H9 (cell line): ENCODE measurements around the gene NFE2L3. TPM values are rescaled to one million over a fixed set of nuclear protein-coding genes. Genes with fewer than 3 reads are reported as not detected.

Source experiments
- DNase-seq: peaks from one replicate; pipeline ENCODE4 v3.0.0-alpha.2; 2017
- H2AFZ ChIP-seq: one replicate; pipeline ENCODE4 v1.6.1; 2013; ENCODE audit warnings: mild to moderate bottlenecking, low read length, control low read depth, moderate library complexity
- H2AK5ac ChIP-seq: 2 replicates; pipeline ENCODE4 v1.6.1; 2013; ENCODE audit warnings: low read length, control low read depth, mixed read lengths; ENCODE audit not compliant: insufficient read length
- H2BK120ac ChIP-seq: one replicate; pipeline ENCODE4 v1.6.1; 2013; ENCODE audit warnings: low read depth, mild to moderate bottlenecking, low read length, control low read depth, inconsistent platforms; ENCODE audit not compliant: poor library complexity, severe bottlenecking
- H2BK12ac ChIP-seq: 2 replicates; pipeline ENCODE4 v1.6.1; 2013; ENCODE audit warnings: low read length, control low read depth, mixed read lengths, low read depth; ENCODE audit not compliant: insufficient read length
- H2BK15ac ChIP-seq: 2 replicates; pipeline ENCODE4 v1.6.1; 2013; ENCODE audit warnings: low read depth, low read length, control low read depth
- H2BK20ac ChIP-seq: one replicate; pipeline ENCODE4 v1.6.1; 2013; ENCODE audit warnings: low read depth, mild to moderate bottlenecking, low read length, control low read depth, inconsistent platforms; ENCODE audit not compliant: poor library complexity, severe bottlenecking
- H2BK5ac ChIP-seq: 2 replicates; pipeline ENCODE4 v1.6.1; 2013; ENCODE audit warnings: low read length, control low read depth, mixed read lengths; ENCODE audit not compliant: insufficient read length
- H3K14ac ChIP-seq: 2 replicates; pipeline ENCODE4 v1.6.1; 2013; ENCODE audit warnings: low read length, control low read depth; ENCODE audit not compliant: insufficient read depth
- H3K18ac ChIP-seq: 2 replicates; pipeline ENCODE4 v1.6.1; 2013; ENCODE audit warnings: low read depth, mild to moderate bottlenecking, mixed read lengths, low read length, control low read depth; ENCODE audit not compliant: insufficient read length
- H3K23ac ChIP-seq: 2 replicates; pipeline ENCODE4 v1.6.1; 2013; ENCODE audit warnings: low read length, control low read depth, mixed read lengths, low read depth; ENCODE audit not compliant: insufficient read length
- H3K23me2 ChIP-seq: 2 replicates; pipeline ENCODE4 v1.6.1; 2013; ENCODE audit warnings: low read depth, mild to moderate bottlenecking, mixed read lengths, low read length, control low read depth; ENCODE audit not compliant: insufficient read length, poor library complexity, severe bottlenecking
- H3K27ac ChIP-seq: 2 replicates; pipeline ENCODE4 v1.5.1; 2013; ENCODE audit warnings: low read length, control low read depth, mixed read lengths, low read depth; ENCODE audit not compliant: insufficient read length
- H3K27me3 ChIP-seq: 2 replicates; pipeline ENCODE4 v1.6.1; 2013; ENCODE audit warnings: low read length, control low read depth, inconsistent platforms; ENCODE audit not compliant: insufficient read depth
- H3K4ac ChIP-seq: 2 replicates; pipeline ENCODE4 v1.6.1; 2013; ENCODE audit warnings: low read depth, mild to moderate bottlenecking, control low read depth, inconsistent platforms, low read length, moderate library complexity
- H3K4me1 ChIP-seq: 2 replicates; pipeline ENCODE4 v1.6.1; 2013; ENCODE audit warnings: low read length, control low read depth, inconsistent platforms; ENCODE audit not compliant: insufficient read depth
- H3K4me2 ChIP-seq: 2 replicates; pipeline ENCODE4 v1.6.1; 2013; ENCODE audit warnings: low read length, control low read depth, mixed read lengths; ENCODE audit not compliant: insufficient read length, insufficient read depth
- H3K56ac ChIP-seq: 2 replicates; pipeline ENCODE4 v1.6.1; 2013; ENCODE audit warnings: low read depth, mild to moderate bottlenecking, mixed read lengths, low read length, control low read depth; ENCODE audit not compliant: insufficient read length
- H3K79me1 ChIP-seq: 2 replicates; pipeline ENCODE4 v1.6.1; 2013; ENCODE audit warnings: low read depth, mild to moderate bottlenecking, moderate library complexity, low read length, control low read depth, inconsistent platforms; ENCODE audit not compliant: insufficient read depth, poor library complexity, severe bottlenecking
- H3K79me2 ChIP-seq: 2 replicates; pipeline ENCODE4 v1.6.1; 2013; ENCODE audit warnings: low read length, control low read depth, inconsistent platforms; ENCODE audit not compliant: insufficient read depth
- H3K9ac ChIP-seq: 2 replicates; pipeline ENCODE4 v1.6.1; 2013; ENCODE audit warnings: low read length, control low read depth, mixed read lengths; ENCODE audit not compliant: insufficient read length; ENCODE audit errors: extremely low read depth
- H3K9me3 ChIP-seq: one replicate; pipeline ENCODE4 v1.6.1; 2013; ENCODE audit warnings: low read depth, low read length, inconsistent platforms; ENCODE audit not compliant: control insufficient read depth
- H3T11ph ChIP-seq: one replicate; pipeline ENCODE4 v1.6.1; 2013; ENCODE audit warnings: mild to moderate bottlenecking, low read length, control low read depth, inconsistent platforms
- H4K20me1 ChIP-seq: one replicate; pipeline ENCODE4 v1.6.1; 2013; ENCODE audit not compliant: control insufficient read depth, insufficient read length, insufficient read depth
- H4K5ac ChIP-seq: 2 replicates; pipeline ENCODE4 v1.6.1; 2013; ENCODE audit warnings: low read depth, mild to moderate bottlenecking, mixed read lengths, low read length, control low read depth; ENCODE audit not compliant: insufficient read length
- H4K8ac ChIP-seq: replicated peaks from 2 replicates; pipeline ENCODE4 v1.6.1; 2013; ENCODE audit warnings: low read length, control low read depth, mixed read lengths, low read depth; ENCODE audit not compliant: insufficient read length
- H4K91ac ChIP-seq: 2 replicates; pipeline ENCODE4 v1.6.1; 2013; ENCODE audit warnings: low read depth, mild to moderate bottlenecking, moderate library complexity, mixed read lengths, low read length, control low read depth; ENCODE audit not compliant: insufficient read length
- H3K27ac Mint-ChIP-seq, 3 experiments: 2 replicates in 2 of 3; 3 replicates in 1 of 3; pipeline ENCODE4 v1.8.0; 2020 to 2021; ENCODE audit warnings: mixed read lengths in 3 of 3, mild to moderate bottlenecking in 1 of 3, moderate library complexity in 1 of 3
- H3K27me3 Mint-ChIP-seq: 2 replicates; pipeline ENCODE4 v1.8.0; 2021; ENCODE audit warnings: low read depth, mild to moderate bottlenecking, moderate library complexity, mixed read lengths
- H3K36me3 Mint-ChIP-seq, 3 experiments: 2 replicates in 2 of 3; 3 replicates in 1 of 3; pipeline ENCODE4 v1.8.0; 2020 to 2021; ENCODE audit warnings: low read depth in 3 of 3, mixed read lengths in 3 of 3; ENCODE audit not compliant: insufficient read depth in 1 of 3
- H3K4me1 Mint-ChIP-seq, 2 experiments: 2 replicates each; pipeline ENCODE4 v1.8.0; 2020; ENCODE audit warnings: mixed read lengths in 2 of 2
- H3K4me3 Mint-ChIP-seq, 2 experiments: 2 replicates in 1 of 2; 3 replicates in 1 of 2; pipeline ENCODE4 v1.8.0; 2020 to 2021; ENCODE audit warnings: mild to moderate bottlenecking in 2 of 2, mixed read lengths in 2 of 2, moderate library complexity in 1 of 2
- H3K9me3 Mint-ChIP-seq, 2 experiments: 2 replicates in 1 of 2; 3 replicates in 1 of 2; pipeline ENCODE4 v1.8.0; 2020; ENCODE audit warnings: mild to moderate bottlenecking in 2 of 2, mixed read lengths in 2 of 2, moderate library complexity in 1 of 2
- WGBS: extraction: QIAGEN DNeasy Blood & Tissue Kit; methylation state at CpG from one replicate; pipeline ENCODE4 v1.1.7; 2013; ENCODE audit warnings: missing lambda C conversion rate, low lambda C conversion rate, mixed read lengths; ENCODE audit not compliant: insufficient read length; ENCODE audit errors: extremely low coverage; 5-methylcytosine and 5-hydroxymethylcytosine counted together
- total RNA-seq: library from RNA; stranded (reverse); gene quantifications from 2 replicates; pipeline ENCODE4 v1.2.1, GENCODE V29; 2021
- TF ChIP-seq, protein P1 (sequence below): fragments of 200-600 bp; sonication (generic); conservative IDR thresholded peaks from 3 replicates; pipeline ENCODE4 v1.8.0; 2021; ENCODE audit warnings: antibody characterized with exemption, mild to moderate bottlenecking

NFE2L3 gene
- total RNA-seq, 1 experiment from 2014 or later: 46.9 TPM

GRCh38 chr7:26202019-26202990, 50.3 kb downstream of the NFE2L3 start:
- H3K9me3 ChIP-seq: no peaks in the 10 kb centered on the region
- no peak overlapping the region for H4K8ac ChIP-seq
- H2BK12ac ChIP-seq: no peak overlapping the region
- H3K56ac ChIP-seq: no peak overlapping the region
- DNase-seq: no peak
- H2AK5ac ChIP-seq: no peak overlapping the region
- no peaks in the 10 kb centered on the region for H3K4me1 ChIP-seq
- peak overlapping the region; percentile 89 to 95 for H3K4me3 Mint-ChIP-seq
- H2AFZ ChIP-seq: no peak overlapping the region
- H3K27me3 ChIP-seq: no peaks in the 10 kb centered on the region
- no peaks in the 10 kb centered on the region for H3K79me1 ChIP-seq
- TF ChIP-seq, protein P1, sequence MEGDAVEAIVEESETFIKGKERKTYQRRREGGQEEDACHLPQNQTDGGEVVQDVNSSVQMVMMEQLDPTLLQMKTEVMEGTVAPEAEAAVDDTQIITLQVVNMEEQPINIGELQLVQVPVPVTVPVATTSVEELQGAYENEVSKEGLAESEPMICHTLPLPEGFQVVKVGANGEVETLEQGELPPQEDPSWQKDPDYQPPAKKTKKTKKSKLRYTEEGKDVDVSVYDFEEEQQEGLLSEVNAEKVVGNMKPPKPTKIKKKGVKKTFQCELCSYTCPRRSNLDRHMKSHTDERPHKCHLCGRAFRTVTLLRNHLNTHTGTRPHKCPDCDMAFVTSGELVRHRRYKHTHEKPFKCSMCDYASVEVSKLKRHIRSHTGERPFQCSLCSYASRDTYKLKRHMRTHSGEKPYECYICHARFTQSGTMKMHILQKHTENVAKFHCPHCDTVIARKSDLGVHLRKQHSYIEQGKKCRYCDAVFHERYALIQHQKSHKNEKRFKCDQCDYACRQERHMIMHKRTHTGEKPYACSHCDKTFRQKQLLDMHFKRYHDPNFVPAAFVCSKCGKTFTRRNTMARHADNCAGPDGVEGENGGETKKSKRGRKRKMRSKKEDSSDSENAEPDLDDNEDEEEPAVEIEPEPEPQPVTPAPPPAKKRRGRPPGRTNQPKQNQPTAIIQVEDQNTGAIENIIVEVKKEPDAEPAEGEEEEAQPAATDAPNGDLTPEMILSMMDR: no peak
- H3K27ac Mint-ChIP-seq: peak overlapping the region; percentile 96 to 99 (median 97)
- peak overlapping the region; percentile 96 for H3K14ac ChIP-seq
- H3K23me2 ChIP-seq: peaks cover 6% of the 10 kb centered on the region
- no peaks in the 10 kb centered on the region for H4K20me1 ChIP-seq
- H3K23ac ChIP-seq: no peak overlapping the region
- H2BK20ac ChIP-seq: no peak overlapping the region
- H3K27me3 Mint-ChIP-seq: peaks cover 9% of the 10 kb centered on the region
- H3K9ac ChIP-seq: peak overlapping the region; percentile 90
- H3K4me2 ChIP-seq: peak overlapping the region; percentile 92
- peaks cover 17 to 19% of the 10 kb centered on the region in 2 experiments for H3K9me3 Mint-ChIP-seq
- no peak overlapping the region for H2BK5ac ChIP-seq
- peak overlapping the region; percentile 91 for H2BK120ac ChIP-seq
- H3K36me3 Mint-ChIP-seq: peaks cover 65 to 81% (median 73%) of the 10 kb centered on the region in 3 experiments
- no CpG with 5 or more reads among the region's 68 CpGs for WGBS
- H3K4me1 Mint-ChIP-seq: peaks cover 21 to 38% of the 10 kb centered on the region in 2 experiments
- H2BK15ac ChIP-seq: no peak overlapping the region
- H4K91ac ChIP-seq: no peak overlapping the region
- peak overlapping the region; percentile 79 for H3K18ac ChIP-seq
- H3K27ac ChIP-seq: peak overlapping the region; percentile 75
- peak overlapping the region; percentile 56; the same call in 1 of the 2 replicates for H3K4ac ChIP-seq
- H3K79me2 ChIP-seq: peaks cover 65% of the 10 kb centered on the region
- H3T11ph ChIP-seq: no peak overlapping the region
- no peak overlapping the region for H4K5ac ChIP-seq
